GM12801 (cell line): Measurements from ENCODE around the gene LRRC45.

Experiments
- CTCF ChIP-seq: IDR thresholded peaks from one replicate; pipeline ENCODE4 v1.5.1; 2011; ENCODE audit warnings: control low read depth; ENCODE audit not compliant: insufficient read length; ENCODE audit errors: extremely low read depth

LRRC45 gene

GRCh38 chr17:82000803-82001570, 22.1 kb upstream of the LRRC45 start:
- no peak for TF ChIP-seq CTCF

- TF ChIP-seq CTCF, result no peak
Observed at GRCh38 chr17:82001571-82002056, 21.5 kb upstream of the LRRC45 start.

GRCh38 chr17:82003411-82004381, 19.4 kb upstream of the LRRC45 start:
- TF ChIP-seq CTCF, result no peak

GRCh38 chr17:82004517-82005455, 18.3 kb upstream of the LRRC45 start:
- TF ChIP-seq CTCF, result no peak

- no peak for TF ChIP-seq CTCF
Observed at GRCh38 chr17:82005701-82006348, 17.3 kb upstream of the LRRC45 start.

GRCh38 chr17:82006468-82007227, 16.5 kb upstream of the LRRC45 start:
- TF ChIP-seq CTCF, result no peak
